GM12875 (cell line): Measurements from ENCODE around the gene KLHL15.

Experiments
- H3K4me3 ChIP-seq: one replicate; pipeline ENCODE4 v1.5.1; 2011; ENCODE audit warnings: low read depth, low read length, control low read depth
- CTCF ChIP-seq: IDR thresholded peaks from 2 replicates; pipeline ENCODE4 v1.5.1; 2011; ENCODE audit warnings: low read depth, mild to moderate bottlenecking, control low read depth, inconsistent platforms, low read length, moderate library complexity, borderline replicate concordance; ENCODE audit not compliant: insufficient read depth

KLHL15 gene

GRCh38 chrX:23999671-24000070 is 27.3 kb downstream of the KLHL15 start:
- no peak for TF ChIP-seq CTCF
- no peak overlapping the region for H3K4me3 ChIP-seq

GRCh38 chrX:23993012-23993633 is 33.9 kb downstream of the KLHL15 start:
- TF ChIP-seq CTCF: no peak
- no peak overlapping the region for H3K4me3 ChIP-seq

GRCh38 chrX:23992431-23992830 is 34.6 kb downstream of the KLHL15 start:
- TF ChIP-seq CTCF: no peak
- no peak overlapping the region for H3K4me3 ChIP-seq

GRCh38 chrX:23990455-23990854 is 36.5 kb downstream of the KLHL15 start:
- TF ChIP-seq CTCF: no peak
- no peak overlapping the region for H3K4me3 ChIP-seq

- TF ChIP-seq CTCF: no peak
- no peak overlapping the region for H3K4me3 ChIP-seq
Observed at GRCh38 chrX:23989689-23990088, 37.3 kb downstream of the KLHL15 start.

- TF ChIP-seq CTCF: no peak
- no peak overlapping the region for H3K4me3 ChIP-seq
Observed at GRCh38 chrX:23982891-23983290, 44.1 kb downstream of the KLHL15 start.

- no peak overlapping the region for H3K4me3 ChIP-seq
- no peak for TF ChIP-seq CTCF
Observed at GRCh38 chrX:23981711-23982110, 45.3 kb downstream of the KLHL15 start.
